HTERT RPE-1 (cell line): ENCODE results near the gene TBX21.

Experiments used
- in situ Hi-C: fragments of 300-500 bp; cut with MboI; formaldehyde crosslinking; loops from 4 replicates; pipeline ENCODE4 v1.14.3; 2020; ENCODE audit warnings: low sequenced_read_pairs

TBX21 gene

DNA sequence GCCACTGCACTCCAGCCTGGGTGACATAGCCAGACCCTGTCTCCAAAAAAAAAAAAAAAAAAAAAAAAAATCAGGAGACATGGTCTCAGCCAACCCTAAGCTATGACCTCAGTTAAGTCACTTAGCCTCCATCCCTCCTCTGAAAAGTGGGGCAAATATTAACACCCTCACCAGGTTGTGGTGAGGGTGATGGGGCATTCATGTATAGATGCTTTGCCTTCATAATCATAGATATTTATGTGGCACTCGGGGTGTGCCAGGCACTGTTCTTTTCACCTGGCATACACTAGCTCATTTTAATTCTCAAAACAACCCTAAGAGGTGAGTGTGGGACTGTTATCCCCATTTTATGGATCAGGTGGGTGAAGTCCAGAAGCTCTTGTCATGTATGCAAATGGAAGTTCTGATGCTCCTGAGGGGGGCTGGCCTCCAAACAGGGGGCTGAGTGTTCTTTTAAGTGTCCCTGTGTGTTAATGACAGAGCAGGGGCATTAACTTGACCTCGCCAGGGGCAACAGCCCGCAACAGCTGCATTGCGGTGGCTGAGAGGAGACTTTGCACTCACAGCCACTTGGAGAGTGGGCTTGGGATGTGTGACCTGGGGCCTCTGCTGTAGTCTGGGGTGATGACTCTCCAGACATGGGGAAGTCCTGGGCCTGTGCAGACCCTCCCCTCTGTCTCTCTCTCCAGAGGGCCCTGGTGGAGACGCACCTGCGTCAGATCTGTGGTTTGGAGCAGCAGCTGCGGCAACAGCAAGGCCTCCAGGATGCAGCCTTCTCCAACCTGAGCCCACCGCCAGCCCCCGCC, 34.9 kb upstream of the TBX21 start:
- in situ Hi-C loops = no loop called here

DNA sequence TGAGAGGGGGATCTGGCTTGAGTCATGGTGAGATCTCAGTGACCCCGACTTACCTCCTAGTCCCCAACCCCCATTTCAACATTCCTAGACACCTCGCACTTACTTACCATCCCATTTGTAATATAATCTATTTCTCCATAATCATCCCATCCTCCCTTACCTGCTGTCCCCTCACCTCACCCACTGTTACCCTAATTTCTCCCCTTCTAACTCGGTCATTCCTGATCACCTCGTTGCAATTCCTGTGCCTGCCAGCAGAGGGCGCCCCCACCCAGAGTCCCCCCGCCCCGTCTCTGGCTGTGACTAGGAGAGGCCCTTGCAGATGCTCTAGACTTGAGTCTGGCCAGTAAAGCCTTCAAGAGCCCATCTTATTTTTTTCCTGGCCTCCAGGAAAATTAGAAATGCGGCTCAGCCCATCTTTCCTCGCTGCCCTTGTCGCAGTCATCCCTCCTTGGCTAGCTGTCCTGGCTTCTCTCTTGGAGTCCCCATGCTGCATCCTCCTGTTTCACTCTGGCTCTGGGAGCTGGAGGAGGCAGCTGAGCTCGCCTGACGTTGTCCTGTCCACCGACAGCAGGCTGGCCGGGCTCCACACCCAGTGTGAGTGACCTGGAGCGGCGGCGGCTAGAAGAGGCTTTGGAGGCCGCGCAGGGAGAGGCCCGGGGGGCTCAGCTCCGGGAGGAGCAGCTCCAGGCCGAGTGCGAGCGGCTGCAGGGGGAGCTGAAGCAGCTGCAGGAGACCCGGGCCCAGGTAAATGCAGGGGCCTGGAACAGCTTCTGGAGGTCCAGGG, 34.1 kb upstream of the TBX21 start:
- in situ Hi-C loops = no loop called here

DNA sequence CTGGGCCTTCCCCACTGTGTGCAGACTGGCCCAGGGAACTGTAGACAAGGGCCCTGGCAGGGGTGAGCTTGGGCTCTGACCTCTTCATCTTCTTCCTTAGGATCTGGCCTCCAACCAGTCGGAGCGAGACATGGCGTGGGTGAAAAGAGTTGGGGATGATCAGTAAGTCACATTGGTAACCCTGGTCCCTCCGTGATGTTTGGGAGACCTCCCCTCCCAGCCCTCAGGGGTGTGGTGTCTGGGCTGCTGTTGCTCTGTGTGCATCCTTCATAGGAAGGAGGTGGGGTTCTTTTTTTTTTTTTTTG, 33.5 kb upstream of the TBX21 start:
- in situ Hi-C loops = no loop called here

DNA sequence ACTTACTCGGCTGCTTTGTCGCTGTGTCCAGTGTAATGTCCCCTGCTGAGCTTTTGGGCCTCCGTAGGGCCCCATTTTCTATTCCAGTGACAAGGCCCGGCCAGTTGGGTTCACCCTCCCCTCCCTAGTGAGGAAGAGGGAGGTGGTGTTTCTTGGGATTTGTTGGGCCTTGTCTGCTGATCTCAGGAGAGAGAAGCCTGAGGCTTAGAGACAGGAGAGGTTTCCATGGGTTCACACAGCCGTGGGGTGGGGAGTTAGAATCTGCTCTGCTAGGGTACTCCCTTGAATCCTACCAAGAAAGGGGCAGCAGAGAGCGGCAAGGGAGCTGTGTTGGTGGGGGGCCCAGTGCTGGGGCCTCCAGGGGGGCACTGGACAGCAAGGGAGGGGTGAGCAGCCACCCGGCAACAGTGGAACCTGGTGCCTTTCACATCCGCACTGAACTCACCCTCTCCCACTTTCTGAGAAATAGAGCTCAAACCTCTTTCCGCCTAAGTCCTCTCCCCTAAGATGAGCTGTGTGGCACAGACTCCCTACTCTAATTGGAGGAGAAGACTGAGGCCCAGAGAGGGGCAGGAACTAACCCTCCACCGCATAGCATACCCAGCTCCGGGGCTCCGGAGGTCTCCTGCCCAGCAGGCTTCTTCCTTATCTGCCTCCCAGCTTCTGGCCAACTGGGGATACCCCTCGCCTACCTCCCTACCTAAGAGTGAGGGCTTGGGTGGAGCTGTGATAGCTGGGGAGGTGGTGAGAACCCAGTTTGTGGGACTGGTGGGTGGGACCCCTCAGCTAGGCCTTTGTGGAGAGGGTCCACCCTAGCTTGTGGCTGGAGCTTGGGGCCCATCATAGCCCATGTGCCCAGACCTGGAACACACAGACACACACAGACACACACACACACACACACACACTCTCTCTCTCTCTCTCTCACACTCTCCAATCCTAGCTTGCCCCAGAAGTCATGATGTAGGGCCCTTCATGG, 32.3 kb upstream of the TBX21 start:
- in situ Hi-C loops = no loop called here

DNA sequence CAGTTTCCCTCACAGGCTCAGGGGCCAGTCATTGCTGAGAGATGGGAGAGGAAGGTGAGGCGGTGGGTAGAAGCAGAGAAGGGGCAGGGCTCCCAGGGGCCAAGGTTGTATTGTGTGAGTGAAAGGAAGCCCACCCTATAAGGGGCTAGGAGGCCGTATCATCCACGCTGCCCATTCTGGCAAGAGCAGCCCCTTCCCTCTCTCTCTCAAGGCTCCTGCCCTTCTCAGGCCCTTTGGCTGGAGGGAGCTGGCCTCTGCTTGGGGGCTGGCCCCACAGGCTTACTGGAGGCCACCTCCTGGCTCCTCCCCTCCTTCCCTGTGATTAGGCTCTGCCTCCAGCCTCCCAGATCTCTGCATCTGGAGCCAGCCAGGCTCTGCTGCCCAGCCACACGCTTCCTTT, 31.4 kb upstream of the TBX21 start:
- in situ Hi-C loops = no loop called here

DNA sequence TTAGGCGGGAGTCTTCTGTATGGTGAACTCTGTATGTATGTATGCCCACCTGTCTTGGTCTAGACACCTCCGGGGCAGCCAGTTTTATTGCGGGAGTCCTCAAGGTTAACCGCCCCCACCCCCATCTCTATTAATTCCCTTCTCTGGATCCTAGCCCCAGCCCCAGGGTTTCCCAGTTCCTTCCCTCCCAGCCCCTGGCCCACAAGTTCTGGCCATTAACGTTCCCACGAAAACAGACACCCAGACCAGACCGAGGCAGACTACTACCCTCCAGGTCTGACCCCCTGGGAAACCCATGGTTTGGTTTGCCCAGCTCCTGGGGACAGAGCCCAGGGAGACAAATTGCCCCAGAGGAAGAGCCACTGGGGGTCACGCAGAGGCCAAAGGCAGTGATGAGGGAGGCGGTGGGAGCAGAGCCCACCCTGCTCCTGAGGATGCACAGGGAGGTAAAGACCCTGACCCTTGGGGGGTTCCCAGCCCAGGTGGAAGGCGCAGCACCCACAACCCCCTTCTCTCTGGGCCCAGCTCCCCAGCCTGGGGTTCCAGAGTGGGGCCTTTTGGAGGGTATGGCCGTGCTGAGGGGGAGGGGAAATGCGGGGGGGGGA, 30.5 kb upstream of the TBX21 start:
- in situ Hi-C loops = no loop called here

DNA sequence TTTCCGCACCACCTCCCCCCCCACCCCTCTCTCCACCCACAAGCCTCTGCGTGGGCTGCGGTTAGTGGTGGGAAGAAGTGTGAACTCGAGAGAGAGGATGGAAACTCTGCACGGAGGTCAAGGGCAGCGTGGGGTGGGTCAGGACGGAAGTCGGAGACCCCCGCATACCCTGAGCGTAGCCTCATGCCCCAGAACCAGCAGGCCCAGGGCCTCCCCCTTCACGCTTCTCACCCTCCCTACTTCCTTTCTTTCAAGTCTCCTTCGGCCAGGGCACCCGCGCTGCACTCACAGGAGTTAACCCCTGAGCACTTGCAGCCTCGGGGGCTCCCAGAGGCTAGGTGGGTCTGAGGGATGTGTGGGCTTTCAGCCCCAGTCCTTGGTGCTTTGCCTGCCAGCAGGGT, 29.8 kb upstream of the TBX21 start:
- in situ Hi-C loops = no loop called here

DNA sequence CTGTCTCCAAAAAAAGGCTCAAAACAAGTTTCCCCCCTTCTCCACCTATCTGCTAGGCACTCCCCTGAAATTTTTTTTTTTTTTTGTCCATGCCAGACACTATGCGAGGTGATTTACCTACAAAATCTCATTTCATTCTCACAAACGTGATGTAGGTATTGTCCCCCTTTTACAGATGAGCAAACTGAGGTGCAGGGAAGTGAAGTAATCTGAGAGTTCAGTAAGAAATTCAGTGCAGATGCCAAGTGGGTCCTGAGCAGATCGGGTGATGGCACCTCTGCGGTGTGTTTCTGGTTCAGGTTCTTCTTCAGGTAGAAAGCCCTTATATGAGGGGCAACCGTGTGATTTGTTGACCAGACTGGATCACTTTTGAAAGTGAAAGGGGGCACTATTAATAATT, 29.4 kb upstream of the TBX21 start:
- in situ Hi-C loops = no loop called here

DNA sequence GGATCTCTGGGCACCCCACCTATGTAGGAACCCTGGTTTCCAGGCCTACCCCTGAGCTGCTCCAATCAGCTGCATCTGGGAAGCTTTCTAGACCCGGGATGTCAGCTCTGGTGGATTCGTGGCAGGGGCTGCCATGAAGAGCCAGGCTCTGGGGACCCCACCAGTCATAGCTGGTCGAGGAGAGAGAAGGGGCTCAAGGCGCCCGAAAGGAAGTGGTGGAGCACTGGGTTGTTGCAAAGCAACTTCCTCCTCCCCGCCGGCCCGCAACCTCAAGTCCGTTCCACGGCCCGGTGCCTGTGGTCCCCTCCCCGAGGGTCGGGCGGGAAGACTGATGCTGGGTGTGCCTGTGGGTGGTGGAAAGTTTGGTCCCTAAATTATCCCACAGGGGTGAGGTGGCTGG, 28.9 kb upstream of the TBX21 start:
- in situ Hi-C loops = no loop called here

DNA sequence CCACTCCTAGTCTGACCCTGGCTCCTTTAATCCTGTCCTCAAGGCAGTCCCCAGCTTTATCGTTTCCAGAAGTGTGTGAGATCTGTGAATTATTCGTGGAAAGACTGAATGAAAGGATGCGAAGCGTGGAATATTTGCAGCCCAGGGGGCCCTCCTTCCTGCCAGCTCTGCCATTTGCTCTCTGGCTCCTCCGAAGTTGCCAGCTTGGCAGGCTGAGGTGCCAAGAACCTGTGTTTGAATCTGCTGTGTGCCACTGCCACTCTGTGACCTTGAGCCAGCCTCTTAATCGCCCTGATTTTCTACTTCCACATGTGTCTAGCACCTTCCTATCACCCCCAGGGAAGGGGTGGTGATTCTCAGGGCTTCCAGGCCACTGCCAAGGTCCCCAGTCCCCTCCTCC, 28.3 kb upstream of the TBX21 start:
- in situ Hi-C loops = no loop called here

DNA sequence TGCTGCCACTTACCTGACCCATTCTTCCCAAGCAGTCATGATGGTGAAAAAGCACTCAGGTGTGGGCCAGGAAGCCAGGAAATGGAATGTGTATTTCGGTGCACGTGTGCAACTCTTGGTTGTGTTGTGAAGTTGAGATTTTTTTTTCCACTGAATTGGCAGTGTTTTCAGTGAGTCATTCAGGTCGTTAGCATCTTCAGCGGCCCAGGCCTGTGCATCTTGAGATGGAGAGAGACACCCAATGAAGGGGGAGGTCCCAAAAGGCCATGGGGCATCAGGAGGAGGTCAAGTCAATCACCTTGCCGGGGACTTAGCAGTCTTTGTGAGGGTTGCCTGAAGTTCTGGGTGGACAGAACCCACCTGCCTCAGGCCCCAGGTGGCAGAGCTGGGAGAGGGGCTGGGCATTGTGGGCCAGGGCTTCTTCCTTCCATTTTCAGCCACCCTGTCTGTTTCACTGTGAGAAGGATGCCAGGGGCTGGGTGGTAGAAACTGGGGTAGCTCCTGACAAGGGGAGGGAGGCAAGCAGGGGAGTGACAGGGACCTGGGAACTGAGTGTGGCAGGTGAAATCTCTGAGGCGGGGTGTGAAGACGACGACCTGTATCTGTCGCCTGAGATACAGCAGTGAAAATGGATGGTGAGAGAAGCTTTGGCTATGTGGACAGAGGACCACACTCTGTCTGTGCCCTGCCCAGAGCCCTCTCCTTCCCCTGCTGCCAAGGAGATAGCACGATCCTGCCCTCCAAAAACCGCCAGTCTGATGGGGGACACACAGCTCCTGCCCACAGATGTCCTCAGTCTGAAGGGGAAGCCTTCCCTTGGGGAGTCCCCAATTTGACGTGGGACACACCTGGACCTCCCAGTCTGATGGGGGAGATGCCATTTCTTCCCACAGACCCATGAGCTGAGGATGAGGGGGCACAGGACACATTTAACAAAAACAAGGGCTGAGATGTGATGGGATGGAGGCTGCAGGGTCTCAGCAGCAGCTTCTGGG, 27.2 kb upstream of the TBX21 start:
- in situ Hi-C loops = no loop called here

DNA sequence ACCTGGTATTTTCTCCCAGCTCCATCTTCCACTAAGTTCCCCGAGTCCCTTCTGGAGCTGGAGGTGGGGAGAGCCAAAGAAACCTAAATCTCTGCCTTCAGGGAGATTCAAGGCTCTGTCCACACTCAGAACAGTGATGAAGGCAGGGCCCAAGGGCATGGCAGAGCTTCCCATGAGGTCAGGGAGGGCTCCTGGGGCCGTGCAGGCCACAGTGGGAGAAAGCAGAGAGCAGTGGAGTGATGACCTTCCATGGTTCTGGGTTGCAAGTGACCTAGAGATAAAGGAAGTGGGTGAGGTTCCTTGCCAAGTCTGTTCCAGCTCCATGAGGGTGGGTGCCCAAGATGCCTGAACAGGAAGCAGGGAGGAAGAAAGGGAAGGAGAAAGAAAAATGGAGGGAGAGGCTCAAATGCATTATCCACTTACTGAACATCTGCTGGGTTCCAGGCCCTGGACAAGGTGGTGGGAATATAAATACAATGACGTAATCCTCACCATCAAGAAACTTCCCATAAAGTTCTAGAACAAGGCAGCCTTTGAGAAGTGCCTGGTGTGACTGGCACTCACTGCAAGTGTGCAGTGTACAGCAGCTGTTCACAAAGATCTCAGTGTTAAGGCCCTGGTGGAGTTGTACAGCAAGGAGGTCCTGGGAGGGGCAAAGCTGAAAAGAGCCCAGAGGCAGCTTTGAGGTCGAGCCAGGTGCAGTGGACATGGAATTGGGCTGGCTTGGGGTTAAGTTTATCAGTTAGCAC, 25.8 kb upstream of the TBX21 start:
- in situ Hi-C loops = no loop called here

DNA sequence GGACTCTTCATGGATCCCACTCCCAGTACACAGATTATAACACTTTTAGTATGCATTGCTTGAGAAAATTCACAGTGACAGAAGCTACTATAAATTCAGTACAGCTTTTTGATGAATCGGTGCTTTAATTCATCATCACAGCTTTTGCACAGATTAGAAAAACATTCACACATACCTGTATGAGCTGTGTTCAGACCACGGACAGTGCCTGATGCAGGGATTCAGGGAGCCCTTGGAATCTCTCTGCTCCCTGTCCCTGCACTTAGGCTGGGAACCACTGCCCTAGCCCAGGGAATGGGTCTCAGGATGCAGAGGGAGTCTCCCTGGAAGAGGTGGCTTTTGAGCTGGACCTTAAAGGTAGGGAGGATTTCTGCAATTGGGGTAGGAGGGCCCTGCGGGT, 25.2 kb upstream of the TBX21 start:
- in situ Hi-C loops = no loop called here

DNA sequence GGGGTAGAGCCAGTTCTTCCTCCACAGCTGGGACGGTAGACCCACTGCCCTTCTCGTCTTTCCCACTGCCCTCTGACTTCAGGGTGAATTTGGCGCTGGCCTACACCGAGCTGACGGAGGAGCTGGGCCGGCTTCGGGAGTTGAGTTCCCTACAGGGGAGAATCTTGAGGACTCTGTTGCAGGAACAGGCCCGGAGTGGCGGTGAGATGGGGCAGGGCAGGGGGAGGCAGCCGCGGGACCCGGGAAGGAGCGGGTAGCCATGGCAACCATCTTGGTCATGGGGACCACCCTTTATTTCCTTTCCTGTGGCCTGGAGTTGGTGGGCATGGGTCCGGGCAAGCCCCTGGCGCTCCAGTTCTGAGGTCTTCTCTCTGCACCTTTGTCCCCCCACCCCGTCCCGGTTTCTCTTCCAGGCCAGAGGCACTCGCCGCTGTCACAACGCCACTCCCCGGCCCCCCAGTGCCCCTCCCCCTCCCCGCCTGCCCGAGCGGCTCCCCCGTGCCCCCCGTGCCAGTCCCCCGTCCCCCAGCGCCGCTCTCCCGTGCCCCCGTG, 24.6 kb upstream of the TBX21 start:
- in situ Hi-C loops = no loop called here

DNA sequence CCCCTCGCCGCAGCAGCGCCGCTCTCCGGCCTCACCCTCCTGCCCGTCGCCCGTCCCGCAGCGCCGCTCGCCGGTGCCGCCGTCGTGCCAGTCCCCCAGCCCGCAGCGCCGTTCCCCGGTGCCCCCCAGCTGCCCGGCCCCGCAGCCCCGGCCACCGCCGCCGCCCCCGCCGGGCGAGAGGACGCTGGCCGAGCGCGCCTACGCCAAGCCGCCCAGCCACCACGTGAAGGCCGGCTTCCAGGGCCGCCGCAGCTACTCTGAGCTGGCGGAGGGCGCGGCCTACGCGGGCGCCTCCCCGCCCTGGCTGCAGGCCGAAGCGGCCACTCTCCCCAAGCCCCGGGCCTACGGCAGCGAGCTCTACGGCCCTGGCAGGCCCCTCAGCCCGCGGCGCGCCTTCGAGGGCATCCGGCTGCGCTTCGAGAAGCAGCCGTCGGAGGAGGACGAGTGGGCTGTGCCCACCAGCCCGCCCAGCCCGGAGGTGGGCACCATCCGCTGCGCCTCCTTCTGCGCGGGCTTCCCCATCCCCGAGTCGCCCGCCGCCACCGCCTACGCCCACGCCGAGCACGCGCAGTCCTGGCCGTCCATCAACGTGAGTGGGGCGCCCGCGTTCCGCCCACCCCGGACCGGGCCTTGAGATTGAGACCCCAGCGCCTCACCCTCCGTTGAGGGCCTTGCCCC, 24.0 kb upstream of the TBX21 start:
- in situ Hi-C loops = no loop called here

DNA sequence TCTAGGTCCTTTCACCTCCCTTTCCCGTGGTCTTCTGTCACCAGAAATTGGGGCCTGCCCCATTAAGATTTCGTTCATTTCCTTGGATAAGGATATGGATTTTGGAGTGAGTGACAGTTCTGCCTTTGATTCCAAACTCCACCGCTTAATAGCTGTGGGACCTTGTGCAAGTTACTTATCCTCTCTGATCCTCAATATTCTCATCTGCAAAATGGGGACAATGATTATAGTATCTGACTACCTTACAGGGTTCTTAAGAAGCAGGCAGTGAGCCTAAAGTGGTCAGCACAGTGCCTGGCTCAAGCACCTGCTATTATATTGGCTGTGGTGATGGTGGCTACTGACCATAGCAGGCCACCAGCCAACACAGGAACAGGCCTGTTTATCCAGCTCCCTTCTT, 23.4 kb upstream of the TBX21 start:
- in situ Hi-C loops = no loop called here

DNA sequence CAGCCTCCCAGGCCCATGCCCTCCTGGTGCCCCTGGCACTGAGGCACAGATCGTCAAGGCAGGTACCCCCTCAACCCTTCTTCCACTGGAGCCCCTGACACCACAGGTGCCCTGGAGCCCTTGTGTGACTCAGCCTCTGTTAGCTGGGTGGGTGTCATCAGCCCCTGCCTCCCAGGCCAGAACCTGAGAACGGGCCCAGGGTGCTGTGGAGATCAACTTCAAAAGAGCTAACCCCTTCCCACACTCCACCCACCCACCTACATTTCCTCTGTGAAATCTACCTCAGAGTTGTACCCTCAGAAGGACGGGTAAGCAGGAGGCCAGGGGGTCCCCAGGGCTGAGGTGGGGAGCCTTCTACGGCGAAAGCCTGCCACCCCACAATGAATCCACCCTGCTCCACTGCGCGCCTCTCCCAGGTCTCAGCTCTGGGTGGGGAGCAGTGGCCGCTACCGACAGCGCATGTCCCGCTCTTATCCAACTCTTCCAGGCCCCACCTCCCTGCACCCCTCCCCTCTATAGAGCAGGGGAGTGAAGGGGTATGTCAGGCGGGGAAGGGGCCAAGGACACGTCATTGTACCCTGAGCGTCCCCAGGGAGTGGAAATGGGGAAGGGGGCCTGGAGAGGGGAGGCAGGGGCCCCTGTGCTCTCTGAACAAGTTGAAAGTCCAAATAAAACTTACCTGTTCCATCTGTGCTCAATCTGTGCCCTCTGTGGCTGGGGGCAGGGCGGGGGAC, 21.5 kb upstream of the TBX21 start:
- in situ Hi-C loops = no loop called here
